Lower leg skin (tissue), 4 donors: ENCODE data around the gene DMRTA2. TPM values are rescaled to one million over a fixed set of nuclear protein-coding genes. Genes with fewer than 3 reads are reported as not detected.

ENCODE experiments used
- DNase-seq, 2 donors: peaks; one replicate each; pipeline ENCODE4 v3.0.0-alpha.2; 2019; ENCODE audit warnings: low spot score in 2 of 2
- H3K4me3 ChIP-seq: fragments of 200-600 bp; sonication (generic); 2 replicates; pipeline ENCODE4 v1.5.1; 2017; ENCODE audit warnings: mild to moderate bottlenecking, low read depth; ENCODE audit not compliant: poor library complexity, severe bottlenecking
- POLR2A ChIP-seq, 2 donors: fragments of 450-650 bp; IDR thresholded peaks; one replicate each; pipeline ENCODE4 v1.6.1; 2016 to 2017; ENCODE audit warnings: antibody characterized with exemption in 2 of 2, mild to moderate bottlenecking in 1 of 2, moderate library complexity in 1 of 2
- WGBS, 2 donors: methylation state at CpG; one replicate each; pipeline ENCODE4 v1.1.5; 2018; 5-methylcytosine and 5-hydroxymethylcytosine counted together
- intact Hi-C: fragments of 100-400 bp; cut with DNase I; formaldehyde crosslinking; loops from one replicate; pipeline ENCODE4 v1.15.0; 2023; ENCODE audit warnings: low total_unique reads
- total RNA-seq, 4 donors: library from RNA; depleted of rRNA; stranded (reverse); fragments of >200 nt; gene quantifications; one replicate each; pipeline ENCODE4 v1.1.0, GENCODE V29; 2016
- TF ChIP-seq, protein P1 (sequence below), 3 donors: fragments of 450-650 bp; IDR thresholded peaks; one replicate each; pipeline ENCODE4 v1.5.1; 2016; ENCODE audit warnings: antibody characterized with exemption in 3 of 3, mild to moderate bottlenecking in 3 of 3, moderate library complexity in 2 of 3

Gene DMRTA2
- total RNA-seq, 4 donors from 2014 or later: 0.23 TPM; not detected in 3

DNA sequence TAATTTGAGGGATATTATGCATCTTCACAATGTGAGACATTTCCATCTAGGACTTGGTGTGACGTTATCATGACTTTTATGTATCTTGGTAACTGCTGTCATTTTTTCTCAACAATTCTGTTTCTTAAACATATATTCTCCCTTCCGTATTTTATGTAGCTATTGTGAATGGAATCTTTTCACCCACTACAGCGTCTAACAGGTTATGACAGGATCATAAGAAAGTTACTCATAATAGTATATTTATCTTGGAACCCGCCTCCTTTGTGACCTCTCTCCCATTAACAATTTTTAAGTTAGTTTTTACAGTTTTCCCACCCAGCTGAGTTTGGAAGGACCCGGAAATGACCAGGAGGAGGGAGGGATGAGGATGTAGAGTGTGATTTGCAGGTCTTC is 6.8 kb upstream of the DMRTA2 start:
- no peak for DNase-seq
- TF ChIP-seq POLR2A (IDR thresholded peaks at IDR 0.05): no peak
- TF ChIP-seq, protein P1, sequence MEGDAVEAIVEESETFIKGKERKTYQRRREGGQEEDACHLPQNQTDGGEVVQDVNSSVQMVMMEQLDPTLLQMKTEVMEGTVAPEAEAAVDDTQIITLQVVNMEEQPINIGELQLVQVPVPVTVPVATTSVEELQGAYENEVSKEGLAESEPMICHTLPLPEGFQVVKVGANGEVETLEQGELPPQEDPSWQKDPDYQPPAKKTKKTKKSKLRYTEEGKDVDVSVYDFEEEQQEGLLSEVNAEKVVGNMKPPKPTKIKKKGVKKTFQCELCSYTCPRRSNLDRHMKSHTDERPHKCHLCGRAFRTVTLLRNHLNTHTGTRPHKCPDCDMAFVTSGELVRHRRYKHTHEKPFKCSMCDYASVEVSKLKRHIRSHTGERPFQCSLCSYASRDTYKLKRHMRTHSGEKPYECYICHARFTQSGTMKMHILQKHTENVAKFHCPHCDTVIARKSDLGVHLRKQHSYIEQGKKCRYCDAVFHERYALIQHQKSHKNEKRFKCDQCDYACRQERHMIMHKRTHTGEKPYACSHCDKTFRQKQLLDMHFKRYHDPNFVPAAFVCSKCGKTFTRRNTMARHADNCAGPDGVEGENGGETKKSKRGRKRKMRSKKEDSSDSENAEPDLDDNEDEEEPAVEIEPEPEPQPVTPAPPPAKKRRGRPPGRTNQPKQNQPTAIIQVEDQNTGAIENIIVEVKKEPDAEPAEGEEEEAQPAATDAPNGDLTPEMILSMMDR (IDR thresholded peaks at IDR 0.05): no peak
- intact Hi-C loops: no loop called here
- H3K4me3 ChIP-seq: no peak overlapping the region
- 15 to 22% methylated on average over 5 of the region's 5 CpGs for WGBS, 2 donors

- TF ChIP-seq POLR2A (IDR thresholded peaks at IDR 0.05): no peak
- TF ChIP-seq, protein P1 (IDR thresholded peaks at IDR 0.05): no peak
Observed at GRCh38 chr1:50427818-50428779, 4.9 kb upstream of the DMRTA2 start.

DNA sequence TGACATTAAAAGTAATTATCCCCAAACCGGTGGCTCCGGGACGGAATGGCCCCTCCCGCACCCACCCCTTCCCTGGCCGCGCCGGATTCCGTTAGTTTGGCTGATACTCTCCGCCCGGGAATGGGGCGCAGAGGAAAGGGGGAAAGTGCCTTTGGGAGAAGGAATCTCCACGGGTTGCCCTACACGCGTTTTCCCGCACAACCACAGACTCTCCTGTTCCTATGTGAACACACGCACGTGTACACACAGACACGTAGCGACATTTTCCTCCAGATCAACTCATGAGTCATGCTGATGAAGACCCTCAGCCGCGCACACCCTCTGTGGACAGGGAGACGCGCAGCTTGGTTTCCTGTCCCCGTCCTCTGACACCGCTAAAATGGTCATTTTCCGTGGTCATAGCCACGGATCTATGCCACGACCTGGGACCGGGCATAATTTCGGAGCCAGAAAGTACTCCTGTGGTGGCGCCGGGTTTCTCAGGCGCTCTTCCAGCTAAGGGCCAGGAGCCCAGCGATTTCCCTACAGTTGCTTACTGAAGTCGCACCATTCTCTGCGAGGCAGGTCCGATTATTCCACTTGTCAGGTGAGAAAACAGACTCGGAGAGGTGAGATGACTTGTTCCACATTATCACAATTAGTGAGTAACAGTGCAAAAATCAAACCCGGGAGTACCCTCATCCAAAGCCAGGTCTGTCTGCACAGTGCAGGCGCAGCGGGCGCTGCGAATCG is 4.0 kb upstream of the DMRTA2 start:
- 3 to 5% methylated on average over 42 to 43 of the region's 44 CpGs for WGBS, 2 donors
- intact Hi-C loops: no loop called here

More at GRCh38 chr1:50427818-50428779, 4.9 kb upstream of the DMRTA2 start:
- intact Hi-C loops: no loop called here
- WGBS, 2 donors: 4 to 5% methylated on average over 34 to 35 of the region's 35 CpGs
- H3K4me3 ChIP-seq: no peak overlapping the region
- DNase-seq: no peak

DNA sequence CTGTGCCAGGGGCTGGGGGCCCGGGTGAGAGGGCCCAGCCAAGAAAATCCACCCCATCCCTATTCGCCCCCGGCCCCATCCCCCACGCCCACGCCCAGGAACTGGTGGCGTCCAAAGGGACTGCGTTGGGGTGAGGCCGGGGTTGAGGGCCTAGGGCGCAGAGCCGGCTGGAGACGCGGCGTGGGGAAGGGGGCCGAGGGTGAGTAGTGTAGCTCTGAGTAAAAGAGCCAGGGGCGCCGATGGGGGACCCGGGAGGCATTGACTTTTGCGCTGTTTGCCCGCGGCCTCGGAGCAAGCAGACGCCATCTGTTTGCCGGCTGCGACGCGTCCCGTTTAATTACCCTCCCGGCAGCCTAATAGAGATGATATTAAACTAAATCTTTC is 3.5 kb upstream of the DMRTA2 start:
- TF ChIP-seq POLR2A (IDR thresholded peaks at IDR 0.05): no peak
- TF ChIP-seq, protein P1 (IDR thresholded peaks at IDR 0.05): no peak
- WGBS, 2 donors: 2 to 4% methylated on average over 21 to 25 of the region's 28 CpGs
- no peak for DNase-seq
- intact Hi-C loops: no loop called here
- no peak overlapping the region for H3K4me3 ChIP-seq

More for the DNA sequence above, 4.0 kb upstream of the DMRTA2 start:
- no peak for TF ChIP-seq POLR2A (IDR thresholded peaks at IDR 0.05)
- TF ChIP-seq, protein P1 (IDR thresholded peaks at IDR 0.05): no peak
- H3K4me3 ChIP-seq: no peak overlapping the region
- no peak for DNase-seq

DNA sequence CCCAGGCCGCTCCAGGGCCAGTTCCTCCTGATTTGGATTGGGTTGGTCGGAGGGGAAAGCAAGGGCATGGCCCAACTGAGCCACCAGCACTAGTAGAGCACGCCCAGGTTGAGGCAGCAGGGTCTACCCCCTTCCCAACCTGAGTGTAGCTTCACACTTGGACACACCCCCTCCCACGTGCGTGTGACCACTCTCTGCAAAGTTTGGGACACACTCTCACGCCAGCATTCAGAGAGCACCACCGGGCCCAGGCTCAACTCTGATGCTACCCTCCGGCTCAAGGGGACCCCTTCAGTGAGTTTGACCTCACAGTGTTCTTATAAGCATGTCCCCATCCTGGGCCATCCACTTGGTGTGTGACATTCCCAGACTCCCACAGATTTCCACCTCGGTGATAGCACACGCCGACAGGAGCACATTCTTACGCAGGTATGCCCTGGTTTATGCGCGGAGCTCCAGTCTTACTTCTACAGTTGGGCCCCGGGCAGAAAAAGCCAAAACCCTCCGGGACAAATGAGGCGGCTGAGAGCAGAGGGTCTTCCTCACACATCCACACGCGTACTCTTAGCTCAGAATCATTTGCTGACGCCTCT is 3.0 kb upstream of the DMRTA2 start:
- no peak overlapping the region for H3K4me3 ChIP-seq
- intact Hi-C loops: no loop called here
- TF ChIP-seq POLR2A (IDR thresholded peaks at IDR 0.05): no peak
- TF ChIP-seq, protein P1 (IDR thresholded peaks at IDR 0.05): no peak
- WGBS, 2 donors: 16 to 21% methylated on average over 17 to 20 of the region's 20 CpGs
- no peak for DNase-seq
